ENCODE measurements around the gene S100A7A. TPM values are rescaled to one million over a fixed set of nuclear protein-coding genes. Genes with fewer than 3 reads are reported as not detected.

Gene S100A7A
- total RNA-seq, 3 donors from 2014 or later = not detected

DNA sequence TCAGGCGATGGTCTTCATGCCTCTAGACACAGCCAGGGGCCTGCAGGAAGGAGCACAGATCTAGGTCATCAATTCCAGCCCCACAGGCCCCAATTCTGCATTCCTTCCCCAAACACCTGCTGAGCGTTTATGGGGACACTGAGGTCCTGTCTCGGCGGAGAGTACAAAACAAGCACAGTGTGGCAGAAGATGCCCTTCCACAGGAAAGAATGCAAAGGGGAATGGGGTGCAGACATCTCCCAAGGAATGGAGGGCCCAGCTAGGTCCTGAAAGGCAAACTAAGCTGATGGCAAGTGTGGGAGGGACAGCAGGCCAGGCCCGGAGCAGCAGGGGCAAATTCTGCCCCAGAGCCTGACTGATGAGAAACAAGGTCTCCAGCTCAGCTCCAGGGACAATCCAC is 21.9 kb upstream of the S100A7A start:
- Histone ChIP-seq H3K4me1 (ENCODE audit: low read depth) (no peaks in the 10 kb centered on the region), H3K9me3 (no peaks in the 10 kb centered on the region), H3K4me3 (no peak overlapping the region), H3K36me3 (ENCODE audit: low read depth) (no peaks in the 10 kb centered on the region)
- ATAC-seq = no peak
- no peak for DNase-seq
- intact Hi-C loops (cut with DNase I, micrococcal nuclease) = no loop called here
- TF ChIP-seq, protein P1, sequence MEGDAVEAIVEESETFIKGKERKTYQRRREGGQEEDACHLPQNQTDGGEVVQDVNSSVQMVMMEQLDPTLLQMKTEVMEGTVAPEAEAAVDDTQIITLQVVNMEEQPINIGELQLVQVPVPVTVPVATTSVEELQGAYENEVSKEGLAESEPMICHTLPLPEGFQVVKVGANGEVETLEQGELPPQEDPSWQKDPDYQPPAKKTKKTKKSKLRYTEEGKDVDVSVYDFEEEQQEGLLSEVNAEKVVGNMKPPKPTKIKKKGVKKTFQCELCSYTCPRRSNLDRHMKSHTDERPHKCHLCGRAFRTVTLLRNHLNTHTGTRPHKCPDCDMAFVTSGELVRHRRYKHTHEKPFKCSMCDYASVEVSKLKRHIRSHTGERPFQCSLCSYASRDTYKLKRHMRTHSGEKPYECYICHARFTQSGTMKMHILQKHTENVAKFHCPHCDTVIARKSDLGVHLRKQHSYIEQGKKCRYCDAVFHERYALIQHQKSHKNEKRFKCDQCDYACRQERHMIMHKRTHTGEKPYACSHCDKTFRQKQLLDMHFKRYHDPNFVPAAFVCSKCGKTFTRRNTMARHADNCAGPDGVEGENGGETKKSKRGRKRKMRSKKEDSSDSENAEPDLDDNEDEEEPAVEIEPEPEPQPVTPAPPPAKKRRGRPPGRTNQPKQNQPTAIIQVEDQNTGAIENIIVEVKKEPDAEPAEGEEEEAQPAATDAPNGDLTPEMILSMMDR (IDR thresholded peaks at IDR 0.05) = no peak

DNA sequence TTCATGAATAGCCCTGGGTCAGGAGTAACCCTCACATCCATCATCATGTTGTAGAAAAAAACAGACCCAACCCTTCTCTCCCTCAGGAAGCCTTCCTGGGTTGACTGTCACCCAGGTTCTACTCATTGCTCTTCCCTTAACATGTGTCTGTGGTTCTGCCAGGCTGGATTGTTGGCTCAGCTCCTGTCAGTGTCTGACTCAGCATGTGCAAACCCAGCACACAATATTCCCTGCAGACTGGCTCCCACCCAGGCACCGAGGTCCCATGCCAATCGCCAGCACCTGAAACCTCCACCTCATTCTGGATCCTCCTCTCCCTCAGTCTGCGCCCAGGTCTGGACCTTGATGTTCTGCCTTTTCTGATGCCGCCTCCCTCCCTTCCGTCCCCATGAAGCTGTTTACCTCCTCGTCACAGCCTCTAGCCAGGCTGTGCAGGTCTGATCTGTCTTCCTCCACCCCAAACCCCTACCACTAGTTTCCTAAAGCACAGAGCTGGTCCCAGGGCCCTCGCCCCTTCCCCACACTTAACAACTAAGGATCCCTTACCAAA is 21.1 kb upstream of the S100A7A start:
- Histone ChIP-seq H3K9me3 (no peaks in the 10 kb centered on the region), H3K4me1 (ENCODE audit: low read depth) (no peaks in the 10 kb centered on the region), H3K36me3 (ENCODE audit: low read depth) (no peaks in the 10 kb centered on the region), H3K4me3 (no peak overlapping the region)
- intact Hi-C loops (cut with DNase I, micrococcal nuclease) = no loop called here
- no peak for DNase-seq
- ATAC-seq = no peak
- TF ChIP-seq, protein P1 (IDR thresholded peaks at IDR 0.05) = no peak

DNA sequence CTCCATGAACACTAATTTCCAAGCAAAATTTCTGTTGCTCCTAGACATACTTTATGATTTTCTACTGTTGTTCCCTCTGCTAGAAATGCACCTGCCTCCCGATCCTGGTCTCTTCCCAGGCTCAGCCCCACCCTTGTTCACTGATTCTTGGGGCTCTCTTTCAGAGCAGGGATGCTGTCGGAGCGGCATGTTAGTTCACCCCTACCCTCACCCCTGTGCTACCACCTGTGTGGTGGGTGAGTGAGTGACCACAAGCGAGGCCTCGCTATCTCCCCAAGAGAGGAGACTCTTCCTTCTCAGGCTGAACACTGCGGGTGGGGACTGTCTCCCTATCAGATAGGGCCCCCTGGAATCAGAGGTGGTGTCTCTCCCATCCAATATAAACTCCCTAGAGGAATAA is 20.5 kb upstream of the S100A7A start:
- no peak overlapping the region for H3K4me3 ChIP-seq
- intact Hi-C loops (cut with DNase I, micrococcal nuclease) = no loop called here
- DNase-seq (no peak), ATAC-seq (no peak)
- TF ChIP-seq, protein P1 (IDR thresholded peaks at IDR 0.05) = no peak
- no peaks in the 10 kb centered on the region for H3K36me3 ChIP-seq (ENCODE audit: low read depth)
- no peaks in the 10 kb centered on the region for H3K9me3 ChIP-seq
- H3K4me1 ChIP-seq (ENCODE audit: low read depth) = no peaks in the 10 kb centered on the region

DNA sequence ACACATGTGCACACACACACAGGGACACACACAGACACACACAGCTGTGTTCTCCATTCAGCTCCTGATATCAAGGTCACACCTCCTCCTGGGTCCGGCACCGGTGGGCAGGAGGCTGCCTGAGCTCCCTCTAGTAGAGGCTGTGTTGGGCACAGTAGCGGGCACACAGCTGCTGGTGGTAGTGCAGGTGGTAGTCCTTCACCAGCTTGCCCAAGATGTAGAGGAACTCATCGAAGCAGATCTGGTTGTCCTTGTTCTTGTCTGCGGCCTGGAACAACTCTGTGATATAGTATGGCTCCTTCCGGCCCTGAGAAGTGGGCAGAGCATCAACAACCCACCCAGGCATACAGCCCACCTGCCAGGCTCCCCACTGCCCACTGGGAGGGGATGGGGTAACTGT is 19.9 kb upstream of the S100A7A start:
- TF ChIP-seq, protein P1 (IDR thresholded peaks at IDR 0.05) = no peak
- Histone ChIP-seq H3K4me3 (no peak overlapping the region), H3K36me3 (ENCODE audit: low read depth) (no peaks in the 10 kb centered on the region), H3K4me1 (ENCODE audit: low read depth) (no peaks in the 10 kb centered on the region), H3K9me3 (no peaks in the 10 kb centered on the region)
- no peak for DNase-seq
- intact Hi-C loops (cut with DNase I, micrococcal nuclease) = no loop called here
- ATAC-seq = no peak

DNA sequence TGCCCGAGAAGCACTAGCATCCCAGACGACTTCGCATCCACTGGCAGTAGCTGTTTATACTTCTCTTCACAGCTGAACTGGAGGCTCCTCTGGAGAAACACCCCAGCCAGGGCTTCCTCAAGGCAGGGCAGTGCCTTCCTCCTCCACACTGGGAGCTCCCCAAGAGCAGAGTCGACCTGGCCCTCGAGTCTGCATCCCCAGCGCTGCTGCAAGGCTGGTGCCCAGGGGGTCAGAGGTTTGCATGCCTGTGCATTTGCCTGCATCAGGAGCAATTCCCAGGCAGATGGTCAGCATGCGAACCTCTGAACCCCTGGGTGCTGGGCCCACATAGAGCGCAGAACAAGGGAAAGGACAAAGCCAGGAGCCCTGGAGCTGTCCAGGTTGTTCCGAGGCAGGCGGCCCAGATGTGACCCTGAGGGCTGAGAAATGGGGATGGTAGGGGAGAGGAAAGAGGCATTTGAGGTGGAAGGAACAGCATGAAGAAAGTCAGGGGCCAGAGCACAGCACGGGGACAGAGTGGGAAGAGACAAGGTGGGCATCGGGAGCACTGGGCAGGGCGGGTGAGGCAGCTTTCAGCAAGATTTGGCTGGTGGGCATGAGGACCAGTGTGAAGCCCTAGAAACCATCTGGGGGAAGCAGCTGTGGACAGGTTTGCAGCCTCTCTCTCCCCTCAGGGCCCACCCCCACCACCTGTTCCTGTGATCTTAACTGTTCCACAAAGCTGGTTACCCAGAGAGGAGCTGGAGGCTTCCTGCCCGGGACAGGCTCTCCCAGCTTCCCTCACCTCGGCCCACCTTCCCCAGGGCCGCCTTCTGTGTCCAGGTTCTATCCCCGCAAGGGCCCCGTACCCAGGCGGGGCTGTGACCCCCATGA is 19.0 kb upstream of the S100A7A start:
- Histone ChIP-seq H3K4me3 (no peak overlapping the region), H3K9me3 (no peaks in the 10 kb centered on the region), H3K4me1 (ENCODE audit: low read depth) (no peaks in the 10 kb centered on the region), H3K36me3 (ENCODE audit: low read depth) (no peaks in the 10 kb centered on the region)
- intact Hi-C loops (cut with DNase I, micrococcal nuclease) = no loop called here
- no peak for DNase-seq
- no peak for ATAC-seq
- TF ChIP-seq, protein P1 (IDR thresholded peaks at IDR 0.05) = no peak

Data from mucosa of descending colon (tissue), 3 donors.